ENCODE results near the gene SIN3A. TPM values are rescaled to one million over a fixed set of nuclear protein-coding genes. Genes with fewer than 3 reads are reported as not detected.
"Not testable (repeated sequence)": the region's sequence is repeated elsewhere in the genome, so short reads cannot be mapped to it uniquely, and the experiment has no call there.

The SIN3A gene
- polyA plus RNA-seq, 5 donors, result 50.0 to 63.7 (median 60.6) TPM

GRCh38 chr15:75389791-75390382, 61.6 kb downstream of the SIN3A start:
- no peak for DNase-seq

- DNase-seq, result not testable (repeated sequence)
These were observed 67.5 kb downstream of the SIN3A start for GRCh38 chr15:75383986-75384385.

DNA sequence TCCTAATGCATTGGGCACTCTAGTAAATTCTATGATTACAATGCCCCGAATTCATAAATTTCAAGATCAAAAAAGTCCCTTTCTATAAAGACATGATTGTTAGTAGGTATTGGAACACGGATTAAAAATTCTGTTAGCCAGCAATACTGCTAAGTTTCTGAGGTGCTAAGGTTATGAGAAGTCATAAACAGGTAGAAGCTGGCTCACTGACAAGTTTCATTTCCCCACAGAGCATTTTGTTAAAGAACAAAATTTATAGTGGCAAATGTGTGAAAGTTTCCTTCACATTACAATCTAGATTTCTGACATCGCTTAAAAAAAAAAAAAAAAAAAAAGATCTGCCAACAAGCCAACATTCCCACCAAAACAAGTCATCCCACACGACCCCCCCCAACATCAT, 70.7 kb downstream of the SIN3A start:
- no peak for DNase-seq

GRCh38 chr15:75371901-75372688, 79.4 kb downstream of the SIN3A start:
- no peak for DNase-seq

- DNase-seq, result no peak
These were observed 80.0 kb downstream of the SIN3A start for GRCh38 chr15:75371486-75371885.

GRCh38 chr15:75369897-75370581, 81.5 kb downstream of the SIN3A start:
- no peak for DNase-seq

DNA sequence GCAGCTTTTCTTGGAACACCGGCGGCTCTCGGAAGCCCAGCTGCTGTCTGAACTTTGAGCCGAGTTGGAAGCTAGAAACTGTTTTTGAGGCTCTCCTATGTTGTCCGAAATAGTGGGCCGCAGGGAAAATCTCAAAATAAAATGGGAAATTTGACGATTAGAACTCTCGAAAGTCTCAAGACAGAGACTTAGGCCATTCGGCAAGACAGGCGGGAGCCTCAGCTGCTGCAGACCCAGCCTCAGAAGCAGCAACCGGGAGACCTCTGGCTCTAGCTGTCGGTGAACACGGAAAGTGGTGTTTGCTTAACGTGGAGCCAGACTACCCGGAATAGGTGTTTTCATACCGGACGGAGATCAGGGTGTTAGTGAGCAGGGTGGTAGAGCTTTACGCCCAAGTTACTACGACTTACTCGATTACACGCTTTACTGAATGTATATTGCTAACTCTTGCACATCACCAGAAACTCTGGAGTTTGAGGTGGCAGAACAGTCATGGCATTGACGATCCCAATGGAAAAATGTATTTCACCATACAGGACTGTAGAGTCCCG, 82.7 kb downstream of the SIN3A start:
- DNase-seq, result no peak

GRCh38 chr15:75367913-75368688, 83.4 kb downstream of the SIN3A start, which contains the start of gene MAN2C1:
TSS of gene MAN2C1 (minus strand) at chr15:75368607. CDS start at chr15:75368583, 24 bp downstream.
- peak; percentile 90 to 92 for DNase-seq

DNA sequence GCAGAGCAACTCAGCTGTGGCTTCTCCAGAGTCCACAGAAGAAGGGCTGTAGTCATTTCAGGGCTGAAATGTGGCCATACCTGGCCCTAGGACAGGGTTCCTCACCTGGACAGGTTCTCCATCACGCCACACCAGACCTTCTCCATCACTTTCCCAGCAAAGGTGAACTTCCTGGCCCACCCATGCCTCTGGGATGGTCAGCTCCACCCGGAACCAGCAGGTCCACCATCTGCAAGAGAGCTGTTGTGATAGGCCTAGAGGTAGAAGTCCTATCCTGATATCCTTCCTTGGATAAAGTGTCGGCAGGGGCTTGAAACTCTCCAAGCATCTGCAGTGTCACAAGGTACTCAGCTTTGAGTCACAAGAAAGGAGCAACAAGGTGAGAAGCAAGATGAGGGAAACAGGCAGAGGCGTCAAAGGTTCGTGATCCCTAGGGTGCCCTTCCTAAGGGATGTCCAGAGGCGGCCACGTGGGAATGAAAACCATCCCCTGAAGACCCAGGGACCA, 84.0 kb downstream of the SIN3A start:
- DNase-seq, result no peak

DNA sequence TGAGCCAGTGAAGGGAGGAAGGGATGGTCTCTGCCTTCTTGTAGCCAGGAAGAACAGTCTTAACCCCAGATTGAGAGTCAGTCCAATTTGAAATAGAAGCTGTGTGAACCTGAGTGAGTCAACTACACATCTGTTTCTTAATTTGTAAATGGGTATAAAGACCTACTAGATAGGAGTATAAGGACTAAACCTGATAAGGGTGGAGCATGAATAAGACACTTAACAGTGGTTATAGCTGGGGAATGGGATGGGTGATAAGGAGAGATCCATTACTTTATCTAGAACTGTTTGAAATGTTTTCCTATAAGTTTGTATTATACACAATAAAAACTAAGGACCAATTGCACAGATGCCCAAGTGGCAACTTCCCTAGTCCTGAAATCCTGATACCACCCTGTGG, 84.5 kb downstream of the SIN3A start:
- no peak for DNase-seq

DNA sequence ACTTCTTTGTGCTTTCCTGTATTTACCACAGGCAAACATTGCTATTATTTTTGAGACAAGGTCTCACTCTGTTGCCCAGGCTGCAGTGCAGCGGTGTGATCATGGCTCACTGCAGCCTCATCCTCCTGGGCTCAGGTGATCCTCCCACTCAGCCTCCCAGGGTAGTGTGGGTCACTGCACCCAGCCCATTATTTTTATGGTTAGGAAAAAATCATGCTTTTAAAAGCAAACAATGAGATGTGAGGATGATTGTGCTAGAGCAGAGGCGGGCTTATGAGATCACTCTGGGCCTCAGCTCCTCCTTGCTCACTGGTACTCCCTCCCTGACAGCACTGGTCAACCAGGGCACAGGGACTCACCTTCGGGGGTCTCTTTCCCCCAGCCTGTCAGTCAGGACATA, 85.3 kb downstream of the SIN3A start:
- no peak for DNase-seq

DNA sequence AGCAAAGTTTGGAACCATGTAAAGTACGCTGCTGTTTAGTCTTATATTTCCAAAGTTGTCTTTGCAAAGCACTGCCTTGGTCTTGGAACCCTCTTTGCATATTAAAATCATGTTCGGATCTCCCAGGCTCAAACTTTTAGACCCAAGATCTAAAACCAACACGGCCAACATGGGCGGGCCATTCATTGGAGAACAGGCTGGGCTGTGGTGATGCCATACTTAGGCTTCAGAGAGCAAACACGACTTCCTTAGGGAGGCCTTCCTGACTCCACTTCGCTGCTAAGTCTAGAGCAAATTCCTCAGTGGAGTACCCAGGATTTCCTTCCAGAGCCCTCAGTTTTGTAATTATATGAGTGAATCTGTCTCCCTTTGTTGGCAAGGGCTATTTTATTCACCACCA, 86.6 kb downstream of the SIN3A start:
- no peak for DNase-seq

- no peak for DNase-seq
These were observed 87.7 kb downstream of the SIN3A start for GRCh38 chr15:75363786-75364185.

DNA sequence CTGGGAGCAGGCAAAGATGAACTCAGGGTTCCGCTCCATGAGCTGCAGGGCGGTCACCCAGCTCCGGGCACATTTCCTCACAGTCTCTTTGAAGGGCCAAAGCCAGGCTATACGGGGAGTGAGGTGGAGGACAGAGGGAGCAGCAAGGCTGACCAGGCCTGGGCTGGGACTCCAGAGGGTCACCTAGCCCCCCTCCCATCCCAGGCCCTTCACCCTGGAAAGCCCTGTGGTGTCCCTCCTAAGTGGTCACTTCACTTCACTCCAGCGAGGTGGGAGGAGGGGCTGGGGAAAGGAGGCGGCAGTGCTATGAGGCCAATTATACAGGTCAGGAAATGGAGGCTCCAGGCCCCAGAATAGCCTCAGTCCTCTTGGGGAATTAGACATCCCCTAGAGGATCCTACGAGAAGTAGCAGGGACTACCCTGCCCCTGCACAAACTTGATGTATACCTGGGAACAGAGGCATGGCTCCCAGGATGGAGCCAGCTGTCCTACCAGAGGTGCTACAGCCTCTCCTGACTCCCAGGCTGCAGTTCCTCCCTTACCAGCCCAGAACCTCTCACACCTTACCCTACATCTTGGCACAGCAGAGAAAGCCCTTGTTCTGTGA, 88.7 kb downstream of the SIN3A start:
- no peak for DNase-seq

DNA sequence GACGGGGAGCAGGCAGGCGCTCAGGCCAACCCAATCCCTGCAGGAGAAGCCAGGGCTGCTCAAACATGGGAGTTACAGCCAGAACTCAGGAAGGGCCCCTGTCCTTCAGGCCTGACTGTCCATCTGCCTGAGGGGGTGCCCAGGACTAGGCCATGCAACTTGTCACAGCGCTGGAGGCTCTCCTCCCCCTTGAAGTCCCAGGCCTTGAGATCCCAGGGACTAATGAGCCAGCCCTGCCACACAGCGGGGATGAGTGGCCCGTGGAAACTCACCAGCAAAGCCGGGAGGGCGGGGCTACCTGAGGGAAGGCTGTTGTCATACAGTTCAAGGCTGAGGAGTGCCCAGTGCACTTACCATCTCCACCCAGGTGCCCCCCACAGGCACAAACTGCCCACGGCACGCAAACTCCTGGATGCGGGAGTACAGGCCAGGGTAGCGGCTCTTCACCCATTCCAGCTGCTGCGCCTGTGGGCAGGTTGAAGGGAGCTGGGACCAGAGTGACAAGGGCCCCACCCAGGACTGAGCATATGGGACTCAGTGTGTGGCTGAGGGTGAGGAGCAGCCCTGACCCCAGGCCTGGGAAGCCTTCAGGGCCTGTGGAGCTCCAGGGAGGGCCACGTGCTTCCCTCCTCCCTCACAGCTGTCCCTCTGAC, 89.4 kb downstream of the SIN3A start:
- DNase-seq, result no peak

GRCh38 chr15:75361361-75361988, 90.0 kb downstream of the SIN3A start:
- no peak for DNase-seq

- DNase-seq, result no peak
These were observed 90.6 kb downstream of the SIN3A start for GRCh38 chr15:75360856-75361255.

DNA sequence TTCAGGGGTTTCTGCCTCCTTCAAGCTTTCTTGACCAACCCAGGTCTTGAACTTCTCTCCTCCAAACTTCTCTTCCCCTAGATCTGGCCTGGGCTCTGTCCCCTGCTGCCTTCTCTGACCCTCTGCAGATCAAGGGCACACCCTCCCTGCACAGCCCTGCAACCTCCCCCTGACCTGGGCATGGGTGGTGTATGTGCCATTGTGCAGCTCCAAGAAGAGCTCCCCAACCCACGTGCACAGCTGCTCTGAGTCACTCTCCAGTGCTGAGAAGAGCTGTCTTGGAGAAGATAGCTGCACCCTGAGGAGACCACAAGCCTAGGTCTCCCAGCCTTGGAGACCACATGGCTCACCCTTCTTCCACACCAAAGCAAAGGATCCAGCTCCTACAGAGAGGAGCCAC, 91.1 kb downstream of the SIN3A start:
- no peak for DNase-seq

DNA sequence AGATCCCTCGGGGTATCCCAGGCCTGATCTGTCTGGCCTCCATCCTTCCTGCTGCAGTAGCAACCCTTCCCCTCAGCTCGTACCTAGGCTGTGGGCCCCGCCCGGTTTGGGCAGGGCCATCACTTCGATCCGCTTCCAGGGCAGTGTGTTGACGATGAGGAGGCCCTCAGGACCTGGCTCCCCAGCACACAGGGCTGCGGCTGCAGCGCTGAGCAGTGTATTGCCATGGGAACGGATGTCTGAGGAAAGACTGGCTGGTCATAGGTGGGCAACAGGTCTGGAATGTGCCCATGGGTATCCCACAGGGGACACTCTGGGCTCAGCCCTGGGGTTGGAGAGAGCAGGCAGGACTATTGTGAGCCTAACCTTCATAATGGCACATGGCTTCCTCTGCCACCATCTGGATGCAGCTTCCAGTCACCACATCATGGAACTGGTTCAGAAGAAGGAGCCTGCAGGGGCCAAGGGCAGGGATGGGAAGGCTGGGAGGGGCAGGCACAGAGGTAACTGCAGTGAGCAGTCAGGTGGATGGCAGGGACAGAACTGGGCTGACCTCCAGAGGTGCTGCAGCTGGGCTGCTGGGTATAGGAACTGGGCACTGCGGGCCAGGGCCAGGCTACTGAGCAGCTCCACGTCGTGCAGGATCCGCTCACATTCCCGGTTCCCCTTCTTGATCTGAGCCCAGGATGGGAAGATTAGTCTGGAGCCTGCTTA, 91.8 kb downstream of the SIN3A start:
- DNase-seq, result no peak
